ENCODE data around the gene ATG4B.
"Not testable (repeated sequence)": the region's sequence is repeated elsewhere in the genome, so short reads cannot be mapped to it uniquely, and the experiment has no call there.

Gene ATG4B

GRCh38 chr2:241640165-241640795, 2.8 kb downstream of the ATG4B start:
- DNase-seq = no peak

- DNase-seq = no peak
Measured at GRCh38 chr2:241641631-241642030, 4.1 kb downstream of the ATG4B start.

- no peak for DNase-seq
Measured at GRCh38 chr2:241645056-241645914, 7.8 kb downstream of the ATG4B start.

- DNase-seq = no peak
Measured at GRCh38 chr2:241645915-241646645, 8.6 kb downstream of the ATG4B start.

GRCh38 chr2:241648453-241648852, 11.0 kb downstream of the ATG4B start:
- no peak for DNase-seq

- no peak for DNase-seq
Measured at GRCh38 chr2:241649404-241649803, 11.9 kb downstream of the ATG4B start.

GRCh38 chr2:241649927-241650326, 12.4 kb downstream of the ATG4B start:
- DNase-seq = no peak

GRCh38 chr2:241652142-241652541, 14.6 kb downstream of the ATG4B start:
- no peak for DNase-seq

GRCh38 chr2:241652722-241653121, 15.2 kb downstream of the ATG4B start:
- DNase-seq = no peak

GRCh38 chr2:241653210-241653750, 15.8 kb downstream of the ATG4B start:
- DNase-seq = no peak

GRCh38 chr2:241654551-241654950, 17.1 kb downstream of the ATG4B start:
- DNase-seq = no peak

GRCh38 chr2:241655516-241656189, 18.2 kb downstream of the ATG4B start:
- no peak for DNase-seq

GRCh38 chr2:241656190-241656741, 18.8 kb downstream of the ATG4B start:
- no peak for DNase-seq

- DNase-seq = no peak
Measured at GRCh38 chr2:241657786-241658254, 20.3 kb downstream of the ATG4B start.

GRCh38 chr2:241658296-241658695, 20.8 kb downstream of the ATG4B start:
- DNase-seq = no peak

GRCh38 chr2:241659150-241659739, 21.8 kb downstream of the ATG4B start:
- DNase-seq = peak in 9 of 14 donors; percentile 6 to 62 (median 16)

- DNase-seq = no peak
Measured at GRCh38 chr2:241660593-241661213, 23.2 kb downstream of the ATG4B start.

GRCh38 chr2:241662731-241663130, 25.2 kb downstream of the ATG4B start:
- DNase-seq = not testable (repeated sequence)

- DNase-seq = no peak
Measured at GRCh38 chr2:241665731-241666440, 28.4 kb downstream of the ATG4B start.
